ENCODE measurements around the gene PCSK2. TPM values are rescaled to one million over a fixed set of nuclear protein-coding genes. Genes with fewer than 3 reads are reported as not detected.

The PCSK2 gene
- total and polyA plus RNA-seq, 5 donors from 2014 or later, result not detected

DNA sequence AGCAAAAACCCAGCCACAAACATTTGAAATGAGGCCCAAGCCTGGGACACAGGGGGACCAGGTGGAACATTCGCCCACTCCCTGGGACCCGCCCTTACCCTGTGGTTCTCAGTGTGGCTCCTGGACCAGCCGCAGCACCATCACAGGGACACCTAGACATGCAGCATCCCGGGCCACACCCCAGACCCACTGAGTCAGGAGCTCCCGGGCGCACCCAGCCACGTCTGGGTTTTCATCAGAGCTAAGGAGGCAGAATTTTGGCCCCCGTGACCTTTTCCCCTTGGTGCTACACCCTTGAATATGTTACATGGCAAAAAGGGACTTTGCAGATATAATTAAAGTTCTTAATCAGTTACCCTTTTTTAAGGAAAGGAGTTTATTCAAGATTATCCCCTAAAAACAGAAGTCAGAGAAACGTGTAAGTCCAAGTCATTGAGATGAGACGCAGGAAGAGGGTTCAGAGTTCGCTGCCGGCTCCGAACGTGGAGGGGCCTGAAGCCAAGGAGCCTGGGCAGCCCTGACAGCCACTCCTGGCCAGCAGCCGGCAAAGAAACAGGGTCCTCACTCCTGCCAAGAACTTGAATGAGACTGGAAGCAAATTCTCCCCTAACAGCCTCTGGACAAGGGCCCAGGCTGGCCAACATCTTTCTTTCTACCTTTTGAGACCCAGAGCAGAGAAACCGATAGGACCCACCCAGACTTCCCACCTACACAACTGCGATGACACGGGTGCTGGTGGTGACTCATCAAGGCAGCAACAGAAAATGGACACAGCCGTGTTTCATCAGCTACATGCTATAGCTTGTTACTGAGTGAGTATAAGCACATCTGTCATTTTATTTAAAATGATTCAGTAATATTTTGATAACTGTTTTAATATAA lies 279.0 kb downstream of the PCSK2 start:
- Histone ChIP-seq H3K27me3 (ENCODE audit: control insufficient read depth, insufficient read depth, low read length) (no peaks in the 10 kb centered on the region), H3K4me3 (ENCODE audit: low read depth, low read length) (no peak overlapping the region), H3K36me3 (ENCODE audit: control insufficient read depth, insufficient read depth, low read length) (no peaks in the 10 kb centered on the region), H3K9me3 (ENCODE audit: control insufficient read depth in 2 of 2, low read length in 2 of 2) (no peaks in the 10 kb centered on the region), H3K27ac (ENCODE audit: insufficient read depth, low read length, poor library complexity, severe bottlenecking) (peak overlapping the region; percentile 51), H3K4me1 (ENCODE audit: control insufficient read depth, insufficient read depth, low read length, poor library complexity, severe bottlenecking) (peaks cover 31% of the 10 kb centered on the region)
- Mint-ChIP-seq H3K9me3 (peaks cover 0 to 2% (median 0%) of the 10 kb centered on the region in 7 donors), H3K27me3 (peaks cover 15% of the 10 kb centered on the region), H3K27ac (peak overlapping the region in 2 of 3 donors; percentile 74 to 89), H3K4me1 (peaks cover 0 to 30% (median 15%) of the 10 kb centered on the region in 4 donors), H3K4me3 (peak overlapping the region; percentile 90 to 98 (median 91)), H3K36me3 (no peaks in the 10 kb centered on the region)
- peak in 1 of 3 donors; percentile 41 for DNase-seq
- ATAC-seq (ENCODE audit: low read depth in 2 of 2), result peak in 1 of 2 donors; percentile 11

DNA sequence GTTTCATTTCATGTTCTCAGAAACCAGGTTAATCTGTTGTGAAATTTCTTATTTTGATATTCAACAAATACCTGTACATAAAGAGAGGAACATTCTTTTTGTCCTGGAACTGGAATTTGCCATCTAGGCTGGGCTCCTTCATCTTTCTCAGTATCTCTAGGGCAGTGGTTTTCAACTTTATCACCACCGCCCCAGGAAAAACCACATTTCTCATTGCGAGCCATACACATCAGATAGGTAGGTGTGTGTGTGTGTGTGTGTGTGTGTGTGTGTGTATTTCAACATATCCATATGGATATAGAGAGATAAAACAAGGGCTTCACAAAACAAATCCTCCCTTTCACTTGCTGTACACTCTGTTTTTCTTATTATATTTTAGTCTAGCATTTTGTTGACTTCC lies 280.2 kb downstream of the PCSK2 start:
- peaks cover 0 to 2% (median 0%) of the 10 kb centered on the region in 7 donors for H3K9me3 Mint-ChIP-seq
- Histone ChIP-seq H3K36me3 (ENCODE audit: control insufficient read depth, insufficient read depth, low read length) (no peaks in the 10 kb centered on the region), H3K27ac (ENCODE audit: insufficient read depth, low read length, poor library complexity, severe bottlenecking) (no peak overlapping the region), H3K9me3 (ENCODE audit: control insufficient read depth in 2 of 2, low read length in 2 of 2) (no peaks in the 10 kb centered on the region), H3K4me1 (ENCODE audit: control insufficient read depth, insufficient read depth, low read length, poor library complexity, severe bottlenecking) (peaks cover 31% of the 10 kb centered on the region), H3K4me3 (ENCODE audit: low read depth, low read length) (no peak overlapping the region), H3K27me3 (ENCODE audit: control insufficient read depth, insufficient read depth, low read length) (no peaks in the 10 kb centered on the region)
- peaks cover 15% of the 10 kb centered on the region for H3K27me3 Mint-ChIP-seq
- H3K27ac Mint-ChIP-seq, result peak overlapping the region in 2 of 3 donors; percentile 3 to 9
- ATAC-seq (ENCODE audit: low read depth in 2 of 2) (no peak), DNase-seq (no peak)
- H3K36me3 Mint-ChIP-seq, result no peaks in the 10 kb centered on the region
- peak overlapping the region in 2 of 4 donors; percentile 0 to 79 for H3K4me3 Mint-ChIP-seq
- peaks cover 4 to 34% (median 20%) of the 10 kb centered on the region in 4 donors for H3K4me1 Mint-ChIP-seq

DNA sequence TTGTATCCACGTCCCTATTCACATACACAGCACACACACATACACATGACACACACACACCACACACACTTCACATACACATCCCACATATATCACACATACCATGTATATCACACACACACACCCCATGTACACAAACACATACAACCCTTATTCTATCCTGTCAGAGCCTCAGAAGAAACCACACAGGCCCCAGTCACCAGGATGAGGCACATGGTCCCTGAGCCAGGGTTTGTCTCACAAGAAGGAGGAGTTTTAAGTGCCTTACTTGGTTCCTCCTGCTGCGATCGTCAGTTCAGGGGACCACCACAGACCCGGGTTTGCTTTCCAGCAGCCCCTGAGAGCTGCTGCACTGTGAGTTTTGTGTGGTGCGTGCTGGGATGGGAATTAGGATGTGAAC lies 280.7 kb downstream of the PCSK2 start:
- no peak overlapping the region for H3K4me3 ChIP-seq (ENCODE audit: low read depth, low read length)
- ATAC-seq (ENCODE audit: low read depth in 2 of 2) (no peak), DNase-seq (no peak)
- Mint-ChIP-seq H3K4me1 (peaks cover 4 to 34% (median 21%) of the 10 kb centered on the region in 4 donors), H3K36me3 (no peaks in the 10 kb centered on the region), H3K27me3 (peaks cover 15% of the 10 kb centered on the region), H3K9me3 (peaks cover 0 to 2% (median 0%) of the 10 kb centered on the region in 7 donors), H3K4me3 (peak overlapping the region in 2 of 4 donors; percentile 0 to 79), H3K27ac (peak overlapping the region in 1 of 3 donors; percentile 9)
- H3K36me3 ChIP-seq (ENCODE audit: control insufficient read depth, insufficient read depth, low read length), result no peaks in the 10 kb centered on the region
- H3K27me3 ChIP-seq (ENCODE audit: control insufficient read depth, insufficient read depth, low read length), result no peaks in the 10 kb centered on the region
- peaks cover 31% of the 10 kb centered on the region for H3K4me1 ChIP-seq (ENCODE audit: control insufficient read depth, insufficient read depth, low read length, poor library complexity, severe bottlenecking)
- no peak overlapping the region for H3K27ac ChIP-seq (ENCODE audit: insufficient read depth, low read length, poor library complexity, severe bottlenecking)
- no peaks in the 10 kb centered on the region for H3K9me3 ChIP-seq (ENCODE audit: control insufficient read depth in 2 of 2, low read length in 2 of 2)

DNA sequence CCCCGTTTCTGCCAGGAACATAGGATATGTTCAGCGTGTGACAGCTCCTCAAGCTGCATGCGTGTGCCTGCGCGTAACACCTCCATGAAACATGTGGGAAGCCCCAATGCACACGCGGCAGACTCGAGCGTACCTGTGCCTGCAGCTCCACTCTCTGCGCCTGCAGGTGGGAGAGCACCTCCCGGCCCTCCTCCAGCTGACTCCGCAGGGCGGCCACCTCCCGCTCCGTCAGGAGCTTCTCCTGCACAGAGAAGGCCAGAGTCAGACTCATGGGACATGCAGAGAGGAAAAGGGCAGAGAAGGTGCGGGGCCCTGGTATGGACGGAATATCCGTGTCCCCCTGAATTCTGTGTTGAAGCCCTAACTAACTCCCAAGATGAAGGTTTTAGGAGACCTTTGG lies 281.9 kb downstream of the PCSK2 start:
- no peaks in the 10 kb centered on the region for H3K36me3 Mint-ChIP-seq
- Histone ChIP-seq H3K27me3 (ENCODE audit: control insufficient read depth, insufficient read depth, low read length) (no peaks in the 10 kb centered on the region), H3K9me3 (ENCODE audit: control insufficient read depth in 2 of 2, low read length in 2 of 2) (no peaks in the 10 kb centered on the region), H3K27ac (ENCODE audit: insufficient read depth, low read length, poor library complexity, severe bottlenecking) (no peak overlapping the region), H3K4me3 (ENCODE audit: low read depth, low read length) (no peak overlapping the region), H3K4me1 (ENCODE audit: control insufficient read depth, insufficient read depth, low read length, poor library complexity, severe bottlenecking) (peaks cover 30% of the 10 kb centered on the region), H3K36me3 (ENCODE audit: control insufficient read depth, insufficient read depth, low read length) (no peaks in the 10 kb centered on the region)
- H3K4me3 Mint-ChIP-seq, result no peak overlapping the region
- ATAC-seq (ENCODE audit: low read depth in 2 of 2) (no peak), DNase-seq (no peak)
- peaks cover 4 to 33% (median 18%) of the 10 kb centered on the region in 4 donors for H3K4me1 Mint-ChIP-seq
- H3K27me3 Mint-ChIP-seq, result peaks cover 15% of the 10 kb centered on the region
- H3K9me3 Mint-ChIP-seq, result peaks cover 0 to 2% (median 0%) of the 10 kb centered on the region in 7 donors
- H3K27ac Mint-ChIP-seq, result no peak overlapping the region

DNA sequence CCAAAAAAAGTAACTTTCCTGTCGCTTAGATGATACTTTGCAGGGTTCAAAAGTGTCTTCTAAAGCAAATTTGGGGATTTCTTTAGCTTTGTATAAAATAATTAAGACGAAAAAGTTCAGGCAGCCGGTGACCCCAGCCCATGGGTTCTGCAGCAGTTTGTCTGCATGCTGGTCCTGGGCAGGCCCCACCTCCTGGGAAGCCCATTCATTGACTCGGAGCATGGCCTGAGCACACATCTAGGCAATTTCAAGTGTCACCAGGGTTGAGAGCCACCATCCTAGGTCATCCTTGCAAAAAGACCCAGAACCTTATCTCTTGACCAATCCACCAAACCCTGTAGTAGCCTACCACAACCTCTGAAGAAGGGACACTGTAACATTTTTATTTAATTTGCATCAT lies 283.7 kb downstream of the PCSK2 start:
- Mint-ChIP-seq H3K36me3 (no peaks in the 10 kb centered on the region), H3K9me3 (no peaks in the 10 kb centered on the region), H3K4me3 (no peak overlapping the region), H3K27ac (no peak overlapping the region), H3K27me3 (peaks cover 10% of the 10 kb centered on the region), H3K4me1 (peaks cover 4 to 18% (median 12%) of the 10 kb centered on the region in 4 donors)
- H3K9me3 ChIP-seq (ENCODE audit: control insufficient read depth in 2 of 2, low read length in 2 of 2), result no peaks in the 10 kb centered on the region
- H3K4me3 ChIP-seq (ENCODE audit: low read depth, low read length), result no peak overlapping the region
- peaks cover 2% of the 10 kb centered on the region for H3K27me3 ChIP-seq (ENCODE audit: control insufficient read depth, insufficient read depth, low read length)
- DNase-seq (no peak), ATAC-seq (ENCODE audit: low read depth in 2 of 2) (no peak)
- H3K36me3 ChIP-seq (ENCODE audit: control insufficient read depth, insufficient read depth, low read length), result no peaks in the 10 kb centered on the region
- H3K27ac ChIP-seq (ENCODE audit: insufficient read depth, low read length, poor library complexity, severe bottlenecking), result no peak overlapping the region
- peaks cover 12% of the 10 kb centered on the region for H3K4me1 ChIP-seq (ENCODE audit: control insufficient read depth, insufficient read depth, low read length, poor library complexity, severe bottlenecking)

- Histone ChIP-seq H3K4me3 (ENCODE audit: low read depth, low read length) (no peak overlapping the region), H3K9me3 (ENCODE audit: control insufficient read depth in 2 of 2, low read length in 2 of 2) (no peaks in the 10 kb centered on the region), H3K4me1 (ENCODE audit: control insufficient read depth, insufficient read depth, low read length, poor library complexity, severe bottlenecking) (peaks cover 5% of the 10 kb centered on the region), H3K27me3 (ENCODE audit: control insufficient read depth, insufficient read depth, low read length) (peaks cover 2% of the 10 kb centered on the region), H3K27ac (ENCODE audit: insufficient read depth, low read length, poor library complexity, severe bottlenecking) (no peak overlapping the region), H3K36me3 (ENCODE audit: control insufficient read depth, insufficient read depth, low read length) (no peaks in the 10 kb centered on the region)
- peak in 1 of 3 donors; percentile 39 for DNase-seq
- H3K4me1 Mint-ChIP-seq, result peaks cover 4 to 11% (median 8%) of the 10 kb centered on the region in 4 donors
- H3K27me3 Mint-ChIP-seq, result peaks cover 7% of the 10 kb centered on the region
- no peaks in the 10 kb centered on the region for H3K36me3 Mint-ChIP-seq
- H3K27ac Mint-ChIP-seq, result no peak overlapping the region
- no peak overlapping the region for H3K4me3 Mint-ChIP-seq
- no peak for ATAC-seq (ENCODE audit: low read depth in 2 of 2)
- H3K9me3 Mint-ChIP-seq, result no peaks in the 10 kb centered on the region
These were observed 284.6 kb downstream of the PCSK2 start for GRCh38 chr20:17511401-17511800.

DNA sequence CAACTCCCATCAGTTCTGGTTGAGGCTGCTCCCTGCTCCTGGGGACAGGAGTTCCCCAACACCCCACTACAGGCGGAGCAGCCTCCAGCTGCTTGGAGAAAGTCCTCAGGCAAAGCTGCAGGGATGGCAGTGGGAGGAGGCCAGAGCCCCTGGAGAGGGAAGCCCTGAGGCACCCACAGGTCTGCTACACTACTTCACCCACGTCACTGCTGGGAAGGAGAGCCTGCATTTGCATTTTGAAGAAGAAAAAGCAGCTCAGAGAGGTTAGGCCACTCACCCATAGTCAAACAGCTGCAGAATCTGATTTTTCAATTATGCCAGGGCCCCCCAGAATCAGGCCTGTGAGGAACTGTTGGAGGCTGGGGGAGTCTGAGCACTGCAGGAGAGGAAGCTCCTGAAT lies 287.1 kb downstream of the PCSK2 start:
- Mint-ChIP-seq H3K27me3 (peaks cover 18% of the 10 kb centered on the region), H3K9me3 (no peaks in the 10 kb centered on the region), H3K4me1 (peaks cover 0 to 9% (median 6%) of the 10 kb centered on the region in 4 donors), H3K27ac (no peak overlapping the region), H3K36me3 (no peaks in the 10 kb centered on the region), H3K4me3 (no peak overlapping the region)
- Histone ChIP-seq H3K27ac (ENCODE audit: insufficient read depth, low read length, poor library complexity, severe bottlenecking) (no peak overlapping the region), H3K4me1 (ENCODE audit: control insufficient read depth, insufficient read depth, low read length, poor library complexity, severe bottlenecking) (no peaks in the 10 kb centered on the region), H3K4me3 (ENCODE audit: low read depth, low read length) (no peak overlapping the region), H3K36me3 (ENCODE audit: control insufficient read depth, insufficient read depth, low read length) (no peaks in the 10 kb centered on the region), H3K27me3 (ENCODE audit: control insufficient read depth, insufficient read depth, low read length) (peaks cover 2% of the 10 kb centered on the region), H3K9me3 (ENCODE audit: control insufficient read depth in 2 of 2, low read length in 2 of 2) (no peaks in the 10 kb centered on the region)
- ATAC-seq (ENCODE audit: low read depth in 2 of 2) (no peak), DNase-seq (no peak)
